ENCODE results near the gene ANKRD12.
A peak's percentile ranks its signal among the peaks of the same experiment; 100 is the strongest.
"Not testable (repeated sequence)": the region's sequence is repeated elsewhere in the genome, so short reads cannot be mapped to it uniquely, and the experiment has no call there.

The ANKRD12 gene

DNA sequence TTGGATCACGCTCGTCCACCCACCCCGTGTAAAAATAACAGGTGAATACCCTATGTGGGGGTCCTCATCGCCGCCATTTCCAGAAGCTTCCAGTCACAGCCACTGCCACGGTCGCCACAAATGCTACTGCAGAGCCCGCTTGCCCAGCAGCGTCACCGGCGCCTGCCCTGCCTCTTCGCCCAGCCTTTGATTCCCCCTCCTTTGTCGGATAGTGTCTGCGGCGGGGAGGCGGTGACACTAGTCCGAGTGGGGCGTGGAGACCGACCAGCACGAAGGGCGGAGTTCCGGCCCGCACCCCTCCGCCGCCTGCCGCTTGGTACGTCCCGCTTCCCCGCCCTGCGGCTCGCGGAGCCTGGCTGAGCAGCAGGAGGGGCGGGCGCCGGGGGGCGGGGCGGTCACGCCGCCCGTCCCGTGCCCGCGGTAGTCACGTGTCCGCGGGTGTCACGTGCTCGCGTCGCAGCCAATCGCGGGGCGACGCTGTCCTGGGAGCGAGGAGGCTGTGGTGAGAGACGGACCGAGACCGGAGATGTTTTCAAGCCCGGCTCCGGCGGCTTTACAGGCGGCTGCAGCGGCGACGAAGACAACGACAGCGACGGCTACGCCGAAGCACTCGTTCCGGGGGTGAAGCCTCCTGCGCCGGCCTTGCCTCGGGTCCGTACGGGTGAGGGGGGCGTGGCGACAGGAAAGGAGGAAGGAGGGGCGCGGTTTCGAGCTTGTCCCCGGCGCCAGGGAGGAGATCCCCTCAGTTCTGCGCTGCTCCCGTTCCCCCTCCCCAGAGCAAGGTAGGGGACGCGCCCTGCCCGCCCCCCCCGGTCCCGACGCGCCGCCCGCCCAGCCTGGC lies at the start of gene ANKRD12:
Gene ANKRD12, plus strand, starts transcription at position 467 of the 841 bp plus-strand sequence. CDS start 45,652 bp downstream, outside the sequence.
- DNase-seq: peak; percentile 97

- DNase-seq: no peak
These were observed 49.4 kb upstream of the ANKRD12 start for GRCh38 chr18:9087144-9087543.

GRCh38 chr18:9088252-9088651 lies 48.3 kb upstream of the ANKRD12 start:
- no peak for DNase-seq

DNA sequence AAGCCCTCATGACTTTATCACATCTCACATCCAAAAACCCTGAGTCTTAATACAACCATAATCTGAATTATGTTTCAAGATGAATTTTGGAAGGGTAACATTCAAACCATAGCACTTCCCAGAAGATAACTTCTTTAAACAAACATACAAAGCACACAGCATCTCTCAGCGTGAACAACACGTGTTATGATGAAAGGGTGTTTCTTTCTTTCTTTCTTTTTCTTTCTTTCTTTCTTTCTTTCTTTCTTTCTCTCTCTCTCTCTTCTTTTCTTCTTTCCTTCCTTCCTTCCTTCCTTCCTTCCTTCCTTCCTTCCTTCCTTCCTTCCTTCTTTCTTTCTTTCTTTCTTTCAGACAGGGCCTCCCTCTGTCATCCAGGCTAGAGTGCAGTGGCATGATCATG lies 47.9 kb upstream of the ANKRD12 start:
- not testable (repeated sequence) for DNase-seq

DNA sequence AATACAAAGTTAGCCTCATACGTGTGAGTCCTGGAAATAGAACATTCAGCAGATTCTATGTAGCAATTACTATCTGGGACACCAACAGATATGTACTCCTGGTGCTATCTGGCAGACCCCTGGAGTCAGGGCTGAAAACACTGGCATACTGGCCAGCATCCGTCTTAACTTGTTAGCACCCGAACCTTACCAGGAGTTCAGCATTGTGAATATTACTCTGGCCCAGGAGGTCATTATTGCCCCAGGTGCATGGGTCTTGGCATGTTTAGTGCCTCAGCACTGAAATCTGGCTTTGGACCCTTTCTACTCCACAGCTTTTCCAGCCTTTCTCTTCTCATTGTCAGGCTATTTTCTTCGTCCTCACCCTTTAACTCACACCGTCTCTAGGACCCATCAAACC lies 46.0 kb upstream of the ANKRD12 start:
- no peak for DNase-seq

DNA sequence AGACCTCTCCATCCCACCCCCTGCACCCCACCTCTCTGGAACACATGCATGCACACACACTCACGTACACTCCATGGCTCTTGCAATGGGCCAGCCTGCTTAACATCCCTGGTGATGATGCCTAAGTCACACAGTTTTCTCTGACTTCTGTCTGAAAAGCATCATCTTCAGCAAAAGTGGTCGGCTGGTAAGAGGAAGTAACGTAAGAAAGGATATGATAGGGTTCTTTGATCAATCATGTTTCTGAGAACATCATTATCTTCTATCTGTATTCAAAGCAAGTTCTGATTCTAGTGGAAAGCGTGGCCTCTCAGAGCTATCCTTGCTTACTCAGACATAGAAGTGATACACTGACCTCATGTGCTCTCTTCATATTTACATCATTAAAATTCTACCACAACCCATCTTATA lies 45.5 kb upstream of the ANKRD12 start:
- no peak for DNase-seq

GRCh38 chr18:9092665-9093064 lies 43.9 kb upstream of the ANKRD12 start:
- DNase-seq: no peak

DNA sequence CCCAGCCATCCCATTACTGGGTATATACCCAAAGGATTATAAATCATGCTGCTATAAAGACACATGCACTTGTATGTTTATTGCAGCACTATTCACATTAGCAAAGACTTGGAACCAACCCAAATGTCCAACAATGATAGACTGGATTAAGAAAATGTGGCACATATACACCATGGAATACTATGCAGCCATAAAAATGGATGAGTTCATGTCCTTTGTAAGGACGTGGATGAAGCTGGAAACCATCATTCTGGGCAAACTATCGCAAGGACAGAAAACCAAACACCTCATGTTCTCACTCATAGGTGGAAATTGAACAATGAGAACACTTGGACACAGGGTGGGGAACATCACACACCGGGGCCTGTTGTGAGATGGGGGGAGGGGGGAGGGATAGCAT lies 43.5 kb upstream of the ANKRD12 start:
- not testable (repeated sequence) for DNase-seq

GRCh38 chr18:9094307-9095226 lies 42.0 kb upstream of the ANKRD12 start:
- DNase-seq: peak; percentile 35

GRCh38 chr18:9095297-9096006 lies 41.1 kb upstream of the ANKRD12 start:
- DNase-seq: peak; percentile 25

- DNase-seq: no peak
These were observed 40.6 kb upstream of the ANKRD12 start for GRCh38 chr18:9096007-9096371.

- no peak for DNase-seq
These were observed 39.9 kb upstream of the ANKRD12 start for GRCh38 chr18:9096685-9097084.

GRCh38 chr18:9097349-9097748 lies 39.2 kb upstream of the ANKRD12 start:
- no peak for DNase-seq

DNA sequence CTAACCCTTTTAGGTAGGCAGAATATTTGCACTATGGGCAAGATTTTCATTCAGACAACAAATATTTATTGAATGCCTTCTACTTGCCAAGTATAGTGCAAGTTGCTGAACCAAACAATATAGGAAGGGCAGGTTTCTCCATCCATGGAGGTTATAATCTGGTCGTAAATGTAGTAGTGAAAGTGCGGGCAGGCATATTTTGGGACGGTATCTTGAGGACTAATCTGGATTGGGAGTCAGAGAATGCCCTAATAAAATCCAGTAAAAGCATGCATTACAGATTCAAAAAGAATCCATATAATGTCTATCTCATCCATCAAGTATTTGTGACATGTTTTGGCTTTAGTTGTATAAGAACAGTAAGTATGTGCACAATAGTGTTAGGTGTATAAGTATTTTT lies 35.8 kb upstream of the ANKRD12 start:
- DNase-seq: no peak

DNA sequence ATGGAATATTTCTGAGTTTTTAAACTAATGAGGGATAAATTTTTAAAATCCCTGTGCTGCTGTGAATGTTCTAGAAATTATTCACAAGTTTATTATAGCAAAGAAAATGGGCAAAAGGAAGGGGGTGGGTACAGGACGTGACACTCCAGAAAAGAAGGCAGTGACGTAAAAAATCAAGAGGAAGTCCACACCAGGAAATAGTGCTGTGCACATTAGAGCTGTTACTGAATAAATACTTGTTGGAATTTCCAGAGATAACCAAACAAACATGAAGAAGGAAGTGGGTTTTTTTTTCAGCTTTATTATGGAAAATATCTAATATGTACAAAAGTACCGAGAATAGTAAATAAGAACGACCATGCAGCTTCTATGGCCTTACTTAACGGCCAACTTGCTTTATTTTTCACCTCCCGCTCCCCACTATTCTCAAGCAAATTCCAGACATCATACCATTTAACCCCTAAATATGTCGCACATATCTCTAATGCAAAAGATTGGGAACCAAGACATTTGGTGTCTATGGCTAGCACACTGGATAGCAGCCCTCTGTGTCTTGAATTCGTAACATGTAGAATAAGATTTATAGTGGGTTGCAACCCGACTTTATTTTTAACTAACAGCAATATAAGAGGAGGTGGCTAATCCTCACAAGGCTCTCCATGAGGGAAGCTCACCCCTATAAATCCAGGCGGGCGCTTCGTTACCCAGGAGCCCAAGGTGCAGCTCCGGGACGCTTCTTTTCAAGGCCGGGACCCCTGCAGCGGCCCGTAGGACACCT lies 34.7 kb upstream of the ANKRD12 start:
- DNase-seq: no peak

GRCh38 chr18:9102508-9103375 lies 33.8 kb upstream of the ANKRD12 start, which contains the start of gene NDUFV2:
TSS of gene NDUFV2 (plus strand) at chr18:9102699. CDS start at chr18:9102744, 45 bp downstream.
- peak; percentile 96 for DNase-seq

DNA sequence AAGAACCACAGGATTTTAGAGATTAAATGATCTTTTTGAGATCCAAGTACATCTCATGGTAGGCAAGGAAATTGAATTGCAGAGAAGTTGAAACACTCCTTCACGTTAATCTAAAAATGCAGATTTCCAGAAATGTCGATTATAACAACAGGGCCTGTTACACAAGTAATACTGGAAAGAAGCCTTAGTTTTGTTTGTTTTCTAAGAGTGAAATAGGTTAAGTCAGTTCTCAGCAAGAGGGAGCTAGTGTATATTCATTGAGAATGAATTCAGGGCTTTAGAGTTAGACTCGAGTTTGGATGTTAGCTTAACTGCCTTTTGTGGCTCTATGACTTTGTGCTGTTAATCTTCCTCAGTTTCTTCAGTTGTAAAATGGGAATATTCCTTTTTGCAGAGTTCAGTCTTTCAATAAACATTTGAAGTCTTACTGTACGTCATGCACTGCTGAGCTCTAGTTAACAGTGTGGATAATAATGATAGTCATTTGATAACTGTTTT lies 33.2 kb upstream of the ANKRD12 start:
- no peak for DNase-seq

GRCh38 chr18:9104244-9104901 lies 32.2 kb upstream of the ANKRD12 start:
- no peak for DNase-seq

- no peak for DNase-seq
These were observed 31.2 kb upstream of the ANKRD12 start for GRCh38 chr18:9105420-9105819.

- no peak for DNase-seq
These were observed 30.5 kb upstream of the ANKRD12 start for GRCh38 chr18:9106094-9106493.
